Esophagus mucosa (tissue), 1 donor: ENCODE results near the gene ACBD6. TPM values are rescaled to one million over a fixed set of nuclear protein-coding genes. Genes with fewer than 3 reads are reported as not detected.
"Not testable (repeated sequence)": the region's sequence is repeated elsewhere in the genome, so short reads cannot be mapped to it uniquely, and the experiment has no call there.

Experiments used
- ATAC-seq: fragments of 200-7000 bp; cut with Tn5 transposase; one replicate; pipeline ENCODE4 v1.9.1; 2020
- total RNA-seq: library from RNA; stranded (reverse); gene quantifications from one replicate; pipeline ENCODE4 v1.2.4, GENCODE V29; 2023
- donor health status: DM: yes; HTN: yes; CAD: no.

The ACBD6 gene
- total RNA-seq, 1 donor from 2014 or later, result 24.2 TPM

GRCh38 chr1:180488661-180489060 is 13.7 kb downstream of the ACBD6 start:
- no peak for ATAC-seq

- ATAC-seq, result no peak
These were observed 16.3 kb downstream of the ACBD6 start for GRCh38 chr1:180486092-180486491.

- ATAC-seq, result no peak
These were observed 17.9 kb downstream of the ACBD6 start for GRCh38 chr1:180484490-180484889.

GRCh38 chr1:180482425-180483275 is 19.7 kb downstream of the ACBD6 start:
- ATAC-seq, result no peak

GRCh38 chr1:180470031-180470430 is 32.3 kb downstream of the ACBD6 start:
- ATAC-seq, result no peak

GRCh38 chr1:180468311-180468710 is 34.1 kb downstream of the ACBD6 start:
- ATAC-seq, result no peak

GRCh38 chr1:180462102-180462501 is 40.3 kb downstream of the ACBD6 start:
- no peak for ATAC-seq

GRCh38 chr1:180461682-180462081 is 40.7 kb downstream of the ACBD6 start:
- ATAC-seq, result not testable (repeated sequence)

GRCh38 chr1:180458807-180459206 is 43.6 kb downstream of the ACBD6 start:
- ATAC-seq, result no peak

GRCh38 chr1:180456191-180456590 is 46.2 kb downstream of the ACBD6 start:
- no peak for ATAC-seq

- no peak for ATAC-seq
These were observed 50.9 kb downstream of the ACBD6 start for GRCh38 chr1:180451504-180451903.

GRCh38 chr1:180444522-180444921 is 57.9 kb downstream of the ACBD6 start:
- no peak for ATAC-seq

GRCh38 chr1:180440335-180440734 is 62.0 kb downstream of the ACBD6 start:
- no peak for ATAC-seq

GRCh38 chr1:180435566-180435965 is 66.8 kb downstream of the ACBD6 start:
- no peak for ATAC-seq

GRCh38 chr1:180433873-180434272 is 68.5 kb downstream of the ACBD6 start:
- ATAC-seq, result no peak

- ATAC-seq, result no peak
These were observed 70.7 kb downstream of the ACBD6 start for GRCh38 chr1:180431683-180432082.

GRCh38 chr1:180428782-180429695 is 73.3 kb downstream of the ACBD6 start:
- no peak for ATAC-seq

GRCh38 chr1:180425952-180426351 is 76.4 kb downstream of the ACBD6 start:
- ATAC-seq, result no peak

GRCh38 chr1:180424848-180425457 is 77.4 kb downstream of the ACBD6 start:
- no peak for ATAC-seq

- ATAC-seq, result no peak
These were observed 80.8 kb downstream of the ACBD6 start for GRCh38 chr1:180421614-180422013.

GRCh38 chr1:180421145-180421544 is 81.2 kb downstream of the ACBD6 start:
- ATAC-seq, result not testable (repeated sequence)

GRCh38 chr1:180415985-180416633 is 86.3 kb downstream of the ACBD6 start:
- no peak for ATAC-seq
